Pancreas (tissue), 10 donors: Measurements from ENCODE around the gene FOXC1. TPM values are rescaled to one million over a fixed set of nuclear protein-coding genes. Genes with fewer than 3 reads are reported as not detected.

Experiments used
- ATAC-seq, 4 donors: fragments of 200-7000 bp; cut with Tn5 transposase; one replicate each; pipeline versions ENCODE4 v1.8.0 to v1.9.1; 2020; ENCODE audit warnings: mild to moderate bottlenecking in 4 of 4, moderate library complexity in 4 of 4
- DNase-seq, 6 donors: peaks; one replicate each; pipeline ENCODE4 v3.0.0-alpha.2; 2020
- FAIRE-seq: peaks from 2 replicates; lab custom pipeline; 2012; peaks lifted over from hg19 to GRCh38; lab: Jason Lieb, UNC
- H3K27ac ChIP-seq, 4 donors: fragments of 200-600 bp; sonication (generic); 1 replicate in 3 of 4; 2 replicates in 1 of 4; pipeline versions ENCODE4 v1.5.0 to v1.8.0; 2020
- H3K27me3 ChIP-seq, 4 donors: fragments of 200-600 bp; one replicate each; pipeline ENCODE4 v1.8.0; 2021
- H3K36me3 ChIP-seq, 3 donors: fragments of 200-600 bp; sonication (generic) in 1 of 3; one replicate each; pipeline versions ENCODE4 v1.5.0 to v1.8.0; 2020 to 2021
- H3K4me1 ChIP-seq, 3 donors: fragments of 200-600 bp; one replicate each; pipeline ENCODE4 v1.8.0; 2021
- H3K4me3 ChIP-seq, 4 donors: fragments of 200-600 bp; sonication (generic) in 2 of 4; one replicate each; pipeline versions ENCODE4 v1.5.0 to v1.8.0; 2020 to 2021
- H3K9me3 ChIP-seq, 4 donors: fragments of 200-600 bp; one replicate each; pipeline ENCODE4 v1.8.0; 2021
- WGBS, 2 donors: extraction: QIAGEN DNeasy Blood & Tissue Kit; methylation state at CpG; one replicate each; pipeline ENCODE4 v1.1.7; 2013; 5-methylcytosine and 5-hydroxymethylcytosine counted together
- intact Hi-C, 3 donors: fragments of 100-400 bp; cut with DNase I; formaldehyde crosslinking; loops; one replicate each; pipeline versions ENCODE4 v1.11.1 to v1.14.2; 2022
- polyA plus RNA-seq, 2 donors: library from polyadenylated mRNA; stranded (reverse); fragments of 200-250 nt; gene quantifications; one replicate each; pipeline ENCODE4 v1.2.3, GENCODE V29; 2013
- total RNA-seq, 6 donors: library from RNA; stranded (reverse); fragmentation: NEBNext Ultra II Directional in 4 of 6; extraction: Animal tissue kit (Norgen Biotek cat#: 25700) in 4 of 6; gene quantifications; one replicate each; pipeline versions ENCODE4 v1.2.1 to v1.2.4, GENCODE V29; 2021 to 2023
- TF ChIP-seq, protein P1 (sequence below), 4 donors: fragments of 200-600 bp; sonication (generic) in 3 of 4; IDR thresholded peaks; one replicate each; pipeline versions ENCODE4 v1.5.0 to v1.8.0; 2021; ENCODE audit warnings: antibody characterized with exemption in 4 of 4
- donor health status: healthy with polysubstance abuse.
- donor health status: DM: no; HTN: no; CAD: no; lungs with moderate emphysema.
- donor health status: DM: no; HTN: no; CAD: no.
- donor health status: control.
- donor health status: control.
- donor health status: Bipolar disorder and iron deficiency.
- donor health status: DM: yes; HTN: yes; CAD: no.
- donor health status: DM: no; HTN: no; CAD: no.
- donor health status: DM: no; HTN: no; CAD: no.
- donor health status: DM: yes; HTN: yes; CAD: no.

The FOXC1 gene
- total and polyA plus RNA-seq, 8 donors, result 0.99 to 4.0 (median 2.5) TPM

DNA sequence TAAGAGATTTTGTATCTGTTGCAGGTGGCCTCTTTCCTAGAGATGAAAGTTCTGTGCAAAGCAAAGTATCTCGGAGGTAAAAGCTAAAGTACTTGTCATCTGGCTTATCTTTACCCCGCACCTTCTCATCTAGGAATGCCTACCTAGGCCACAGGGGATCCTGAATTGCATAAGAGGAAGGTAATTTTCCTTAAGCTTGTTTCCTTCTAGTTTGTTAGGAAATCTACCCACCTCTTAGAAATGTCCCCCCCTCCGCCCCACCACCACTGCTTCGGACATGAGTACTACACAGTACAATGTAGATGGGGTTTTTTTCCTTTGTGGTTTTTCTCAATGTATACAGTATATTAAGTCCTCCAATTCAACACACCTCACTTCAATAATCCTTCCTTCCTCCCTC is 21.5 kb downstream of the FOXC1 start:
- DNase-seq (no peak), FAIRE-seq (no peak), ATAC-seq (peak in 2 of 4 donors; percentile 15 to 22)
- WGBS, 2 donors, result 84 to 88% methylated on average over 4 of the region's 4 CpGs
- intact Hi-C loops, result no loop called here
- TF ChIP-seq, protein P1, sequence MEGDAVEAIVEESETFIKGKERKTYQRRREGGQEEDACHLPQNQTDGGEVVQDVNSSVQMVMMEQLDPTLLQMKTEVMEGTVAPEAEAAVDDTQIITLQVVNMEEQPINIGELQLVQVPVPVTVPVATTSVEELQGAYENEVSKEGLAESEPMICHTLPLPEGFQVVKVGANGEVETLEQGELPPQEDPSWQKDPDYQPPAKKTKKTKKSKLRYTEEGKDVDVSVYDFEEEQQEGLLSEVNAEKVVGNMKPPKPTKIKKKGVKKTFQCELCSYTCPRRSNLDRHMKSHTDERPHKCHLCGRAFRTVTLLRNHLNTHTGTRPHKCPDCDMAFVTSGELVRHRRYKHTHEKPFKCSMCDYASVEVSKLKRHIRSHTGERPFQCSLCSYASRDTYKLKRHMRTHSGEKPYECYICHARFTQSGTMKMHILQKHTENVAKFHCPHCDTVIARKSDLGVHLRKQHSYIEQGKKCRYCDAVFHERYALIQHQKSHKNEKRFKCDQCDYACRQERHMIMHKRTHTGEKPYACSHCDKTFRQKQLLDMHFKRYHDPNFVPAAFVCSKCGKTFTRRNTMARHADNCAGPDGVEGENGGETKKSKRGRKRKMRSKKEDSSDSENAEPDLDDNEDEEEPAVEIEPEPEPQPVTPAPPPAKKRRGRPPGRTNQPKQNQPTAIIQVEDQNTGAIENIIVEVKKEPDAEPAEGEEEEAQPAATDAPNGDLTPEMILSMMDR (IDR thresholded peaks at IDR 0.05), result no peak
- Histone ChIP-seq H3K36me3 (no peaks in the 10 kb centered on the region), H3K4me3 (no peak overlapping the region), H3K27me3 (no peaks in the 10 kb centered on the region), H3K9me3 (no peaks in the 10 kb centered on the region), H3K4me1 (no peaks in the 10 kb centered on the region), H3K27ac (peak overlapping the region in 1 of 4 donors; percentile 62)

DNA sequence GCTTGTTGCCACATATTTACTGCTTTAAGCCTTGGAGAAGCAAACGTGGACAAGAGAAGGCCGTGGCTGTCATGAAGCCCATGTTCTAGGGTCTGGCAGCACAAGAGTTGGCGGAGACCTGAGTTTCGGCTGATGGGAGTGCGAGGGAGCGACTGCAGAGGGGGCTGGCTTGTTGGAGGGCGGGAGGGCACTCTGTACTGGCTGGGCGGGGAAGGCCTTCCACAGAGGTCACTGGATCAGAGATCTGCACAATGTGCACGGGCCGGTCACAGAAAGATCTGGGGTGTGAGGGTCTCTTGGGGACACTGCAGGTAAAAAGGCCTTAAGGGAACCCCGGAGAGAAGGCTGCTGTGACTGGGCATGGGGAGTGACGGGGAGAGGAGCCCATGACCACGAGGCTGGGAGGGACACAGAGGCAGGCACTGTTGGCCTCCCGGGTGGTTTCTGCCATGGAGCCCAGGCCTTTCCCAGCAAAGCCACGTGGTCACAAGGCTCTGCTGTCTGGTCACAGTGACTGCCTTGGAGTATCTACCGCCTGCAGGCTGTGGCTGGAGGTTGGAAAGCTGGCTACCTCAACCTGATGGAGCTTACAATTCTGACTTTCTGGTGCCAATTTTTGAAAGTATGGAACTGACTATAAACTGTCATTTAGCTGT is 23.8 kb downstream of the FOXC1 start:
- no peaks in the 10 kb centered on the region for H3K4me1 ChIP-seq
- no peak for ATAC-seq
- TF ChIP-seq, protein P1 (IDR thresholded peaks at IDR 0.05), result no peak
- no peak overlapping the region for H3K4me3 ChIP-seq
- no peak overlapping the region for H3K27ac ChIP-seq
- no peak for DNase-seq
- FAIRE-seq, result no peak
- no peaks in the 10 kb centered on the region for H3K36me3 ChIP-seq
- no peaks in the 10 kb centered on the region for H3K9me3 ChIP-seq
- intact Hi-C loops, result no loop called here
- 94 to 96% methylated on average over 16 of the region's 16 CpGs for WGBS, 2 donors
- no peaks in the 10 kb centered on the region for H3K27me3 ChIP-seq

DNA sequence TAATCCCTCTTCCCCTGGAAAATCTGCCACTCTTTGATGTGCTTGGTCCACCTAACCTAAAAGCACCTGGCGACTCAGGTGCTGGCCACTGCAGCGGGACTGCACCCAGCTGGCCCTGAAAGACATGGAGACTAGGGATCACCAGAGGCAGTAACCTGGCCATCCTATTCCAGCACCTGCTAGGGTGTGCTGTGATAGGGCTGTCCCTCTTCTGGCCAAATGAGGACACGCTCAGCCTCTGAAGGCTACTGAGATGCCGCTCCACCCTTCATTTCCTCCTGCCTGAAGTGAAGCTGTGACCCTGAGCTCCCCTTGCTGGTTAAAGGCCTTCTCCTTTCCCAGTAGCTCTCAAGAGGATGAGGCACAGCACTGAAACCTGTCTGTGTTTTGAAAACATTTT is 24.4 kb downstream of the FOXC1 start:
- intact Hi-C loops, result no loop called here
- H3K27me3 ChIP-seq, result no peaks in the 10 kb centered on the region
- H3K4me1 ChIP-seq, result no peaks in the 10 kb centered on the region
- 95 to 97% methylated on average over 4 of the region's 4 CpGs for WGBS, 2 donors
- no peaks in the 10 kb centered on the region for H3K36me3 ChIP-seq
- no peaks in the 10 kb centered on the region for H3K9me3 ChIP-seq
- TF ChIP-seq, protein P1 (IDR thresholded peaks at IDR 0.05), result no peak
- H3K27ac ChIP-seq, result no peak overlapping the region
- DNase-seq, result no peak
- no peak for ATAC-seq
- H3K4me3 ChIP-seq, result no peak overlapping the region
- FAIRE-seq, result no peak

DNA sequence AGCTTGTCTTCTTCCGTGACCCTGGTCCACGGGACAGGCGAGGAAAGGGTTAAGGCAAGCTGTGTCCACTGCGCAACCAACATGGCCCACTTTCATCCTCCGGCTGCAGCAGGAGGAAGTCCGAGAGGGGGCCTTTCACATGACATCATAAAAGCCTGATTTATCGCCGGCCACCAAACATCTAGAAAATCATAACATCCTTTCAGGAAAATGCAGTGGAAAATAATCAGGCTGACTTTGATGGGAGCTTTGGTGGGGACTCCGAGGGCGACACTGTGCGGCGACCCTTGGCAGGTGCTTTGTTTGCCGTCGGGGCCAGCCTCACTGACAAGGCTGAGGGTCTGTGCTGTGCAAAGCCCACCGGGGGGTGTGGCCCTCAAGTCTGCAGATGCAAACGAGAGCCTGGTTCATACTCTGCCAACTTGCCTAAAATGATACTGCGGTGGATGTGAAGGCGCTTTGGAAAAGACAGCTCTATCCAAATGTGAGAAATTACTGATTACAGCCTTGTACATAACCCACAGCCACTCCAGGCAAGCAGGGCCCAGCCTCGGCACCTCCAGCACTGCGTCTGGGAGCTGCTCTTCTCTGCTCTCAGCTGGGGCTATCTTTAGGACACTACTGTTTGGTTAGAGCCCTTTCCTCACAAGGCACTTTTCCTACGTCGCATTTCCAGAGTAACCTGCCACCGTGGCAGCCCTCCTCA is 25.7 kb downstream of the FOXC1 start:
- Histone ChIP-seq H3K4me3 (no peak overlapping the region), H3K36me3 (no peaks in the 10 kb centered on the region), H3K27me3 (no peaks in the 10 kb centered on the region), H3K4me1 (no peaks in the 10 kb centered on the region), H3K27ac (no peak overlapping the region), H3K9me3 (no peaks in the 10 kb centered on the region)
- TF ChIP-seq, protein P1 (IDR thresholded peaks at IDR 0.05), result no peak
- no peak for ATAC-seq
- no peak for DNase-seq
- intact Hi-C loops, result no loop called here
- no peak for FAIRE-seq
- 87 to 91% methylated on average over 23 of the region's 23 CpGs for WGBS, 2 donors
